Neural progenitor cell (in vitro differentiated cells): Measurements from ENCODE around the gene CPO. TPM values are rescaled to one million over a fixed set of nuclear protein-coding genes. Genes with fewer than 3 reads are reported as not detected.

Experiments used
- DNase-seq: peaks from one replicate; pipeline ENCODE4 v3.0.0-alpha.2; 2016; ENCODE audit warnings: low spot score
- H2AFZ ChIP-seq: fragments of 200-600 bp; sonication (generic); replicated peaks from 2 replicates; pipeline ENCODE4 v1.6.1; 2016; ENCODE audit warnings: antibody characterized with exemption
- H3F3A ChIP-seq: fragments of 200-600 bp; sonication (generic); 2 replicates; pipeline ENCODE4 v1.6.1; 2016; ENCODE audit warnings: antibody characterized with exemption, low read depth
- H3K27ac ChIP-seq: fragments of 200-600 bp; sonication (generic); 2 replicates; pipeline ENCODE4 v1.5.1; 2016; ENCODE audit warnings: mild to moderate bottlenecking
- H3K27me3 ChIP-seq: fragments of 200-600 bp; sonication (generic); 2 replicates; pipeline ENCODE4 v1.6.1; 2016; ENCODE audit warnings: mild to moderate bottlenecking, moderate library complexity
- H3K36me3 ChIP-seq: fragments of 200-600 bp; sonication (generic); 2 replicates; pipeline ENCODE4 v1.5.1; 2016
- H3K4me1 ChIP-seq: fragments of 200-600 bp; sonication (generic); 2 replicates; pipeline ENCODE4 v1.6.1; 2016; ENCODE audit warnings: mixed run types
- H3K4me2 ChIP-seq: fragments of 200-600 bp; sonication (generic); 2 replicates; pipeline ENCODE4 v1.6.1; 2016
- H3K4me3 ChIP-seq: fragments of 200-600 bp; sonication (generic); 2 replicates; pipeline ENCODE4 v1.5.1; 2016
- H3K79me2 ChIP-seq: fragments of 200-600 bp; sonication (generic); 2 replicates; pipeline ENCODE4 v1.6.1; 2016; ENCODE audit warnings: low read depth
- H3K9ac ChIP-seq: fragments of 200-600 bp; sonication (generic); 2 replicates; pipeline ENCODE4 v1.6.1; 2016
- H3K9me3 ChIP-seq: fragments of 200-600 bp; sonication (generic); 2 replicates; pipeline ENCODE4 v1.5.1; 2016; ENCODE audit warnings: low read depth
- H4K20me1 ChIP-seq: fragments of 200-600 bp; sonication (generic); 2 replicates; pipeline ENCODE4 v1.6.1; 2016; ENCODE audit warnings: low read depth
- H3K27ac Mint-ChIP-seq: 3 replicates; pipeline ENCODE4 v1.8.0; 2021; ENCODE audit warnings: mixed read lengths
- H3K27me3 Mint-ChIP-seq: 2 replicates; pipeline ENCODE4 v1.8.0; 2022; ENCODE audit warnings: low read depth, mild to moderate bottlenecking, inconsistent platforms, moderate library complexity, mixed read lengths; ENCODE audit not compliant: insufficient read depth
- H3K36me3 Mint-ChIP-seq: 3 replicates; pipeline ENCODE4 v1.8.0; 2021; ENCODE audit warnings: mixed read lengths
- H3K4me1 Mint-ChIP-seq: 3 replicates; pipeline ENCODE4 v1.8.0; 2021; ENCODE audit warnings: mixed read lengths
- H3K4me3 Mint-ChIP-seq: 3 replicates; pipeline ENCODE4 v1.8.0; 2021; ENCODE audit warnings: mild to moderate bottlenecking, moderate library complexity, mixed read lengths
- H3K9me3 Mint-ChIP-seq: 3 replicates; pipeline ENCODE4 v1.8.0; 2020; ENCODE audit warnings: mixed read lengths
- CTCF ChIP-seq: fragments of 200-600 bp; sonication (generic); IDR thresholded peaks from 2 replicates; pipeline ENCODE4 v1.5.1; 2017; ENCODE audit warnings: antibody characterized with exemption, mild to moderate bottlenecking
- EZH2 ChIP-seq: fragments of 200-600 bp; sonication (generic); IDR thresholded peaks from 2 replicates; pipeline ENCODE4 v1.6.1; 2017; ENCODE audit warnings: antibody characterized with exemption, mild to moderate bottlenecking, moderate library complexity
- EZH2phosphoT487 ChIP-seq: fragments of 200-600 bp; sonication (generic); IDR thresholded peaks from 2 replicates; pipeline ENCODE4 v1.6.1; 2017; ENCODE audit warnings: antibody characterized with exemption
- total RNA-seq: library from RNA; depleted of rRNA; stranded (reverse); fragments of >200 nt; gene quantifications from 2 replicates; pipeline ENCODE4 v1.2.3, GENCODE V29; 2015; ENCODE audit warnings: low replicate concordance

The CPO gene, protein sequence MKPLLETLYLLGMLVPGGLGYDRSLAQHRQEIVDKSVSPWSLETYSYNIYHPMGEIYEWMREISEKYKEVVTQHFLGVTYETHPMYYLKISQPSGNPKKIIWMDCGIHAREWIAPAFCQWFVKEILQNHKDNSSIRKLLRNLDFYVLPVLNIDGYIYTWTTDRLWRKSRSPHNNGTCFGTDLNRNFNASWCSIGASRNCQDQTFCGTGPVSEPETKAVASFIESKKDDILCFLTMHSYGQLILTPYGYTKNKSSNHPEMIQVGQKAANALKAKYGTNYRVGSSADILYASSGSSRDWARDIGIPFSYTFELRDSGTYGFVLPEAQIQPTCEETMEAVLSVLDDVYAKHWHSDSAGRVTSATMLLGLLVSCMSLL
- not detected in 2 replicates for total RNA-seq

DNA sequence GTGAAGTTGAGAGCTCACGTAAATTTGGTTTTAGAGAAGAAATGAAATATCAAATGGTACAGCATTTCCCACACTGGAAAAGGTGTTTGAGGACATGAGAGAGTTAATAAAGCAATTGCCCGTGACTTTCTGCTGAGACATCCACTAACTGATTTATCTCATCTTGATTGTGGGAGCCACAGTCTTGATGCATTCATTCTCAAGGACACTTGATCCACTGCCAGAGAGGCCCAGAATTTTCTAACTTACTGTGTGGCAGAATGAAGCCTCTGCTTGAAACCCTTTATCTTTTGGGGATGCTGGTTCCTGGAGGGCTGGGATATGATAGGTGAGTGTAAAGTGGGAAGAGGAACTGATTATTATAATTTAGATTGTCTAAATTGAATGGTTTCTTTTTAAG, at the start of gene CPO:
Gene CPO, plus strand, starts transcription at position 179 of the 400 bp plus-strand sequence. Its CDS starts 82 bp downstream, at position 261.
- H3K79me2 ChIP-seq, result no peaks in the 10 kb centered on the region
- no peaks in the 10 kb centered on the region for H3K9me3 Mint-ChIP-seq
- DNase-seq, result no peak
- H3K36me3 Mint-ChIP-seq, result no peaks in the 10 kb centered on the region
- H3K4me3 Mint-ChIP-seq, result no peak within 1 kb of the TSS
- H4K20me1 ChIP-seq, result no peaks in the 10 kb centered on the region
- H3K4me1 Mint-ChIP-seq, result peaks cover under 1% of the 10 kb centered on the region
- no peaks in the 10 kb centered on the region for H3K9me3 ChIP-seq
- no peak within 1 kb of the TSS for H3K27ac Mint-ChIP-seq
- H3K27ac ChIP-seq, result no peak within 1 kb of the TSS
- peaks cover 4% of the 10 kb centered on the region for H3F3A ChIP-seq
- H3K4me1 ChIP-seq, result peaks cover 6% of the 10 kb centered on the region
- H3K4me2 ChIP-seq, result no peak within 1 kb of the TSS
- H3K4me3 ChIP-seq, result no peak within 1 kb of the TSS
- H3K36me3 ChIP-seq, result no peaks in the 10 kb centered on the region
- H3K27me3 ChIP-seq, result no peaks in the 10 kb centered on the region
- TF ChIP-seq EZH2phosphoT487 (no peak), EZH2 (no peak)
- H3K27me3 Mint-ChIP-seq, result no peaks in the 10 kb centered on the region
- H3K9ac ChIP-seq, result no peak within 1 kb of the TSS
- H2AFZ ChIP-seq, result no peak within 1 kb of the TSS

- DNase-seq, result no peak
- H3K4me1 Mint-ChIP-seq, result no peaks in the 10 kb centered on the region
- H3K4me2 ChIP-seq, result no peak overlapping the region
- no peaks in the 10 kb centered on the region for H4K20me1 ChIP-seq
- no peak overlapping the region for H3K27ac Mint-ChIP-seq
- no peaks in the 10 kb centered on the region for H3K9me3 ChIP-seq
- H3K9ac ChIP-seq, result no peak overlapping the region
- no peak overlapping the region for H3K4me3 Mint-ChIP-seq
- no peaks in the 10 kb centered on the region for H3F3A ChIP-seq
- TF ChIP-seq CTCF, result no peak
- TF ChIP-seq EZH2phosphoT487, result no peak
- TF ChIP-seq EZH2, result no peak
- no peak overlapping the region for H3K4me3 ChIP-seq
- no peak overlapping the region for H2AFZ ChIP-seq
- H3K27me3 ChIP-seq, result no peaks in the 10 kb centered on the region
- no peaks in the 10 kb centered on the region for H3K36me3 Mint-ChIP-seq
- H3K4me1 ChIP-seq, result no peaks in the 10 kb centered on the region
- no peaks in the 10 kb centered on the region for H3K9me3 Mint-ChIP-seq
- H3K27ac ChIP-seq, result no peak overlapping the region
- H3K27me3 Mint-ChIP-seq, result no peaks in the 10 kb centered on the region
- H3K79me2 ChIP-seq, result no peaks in the 10 kb centered on the region
- no peaks in the 10 kb centered on the region for H3K36me3 ChIP-seq
These were observed 49.1 kb upstream of the CPO start for GRCh38 chr2:206890179-206890578.

DNA sequence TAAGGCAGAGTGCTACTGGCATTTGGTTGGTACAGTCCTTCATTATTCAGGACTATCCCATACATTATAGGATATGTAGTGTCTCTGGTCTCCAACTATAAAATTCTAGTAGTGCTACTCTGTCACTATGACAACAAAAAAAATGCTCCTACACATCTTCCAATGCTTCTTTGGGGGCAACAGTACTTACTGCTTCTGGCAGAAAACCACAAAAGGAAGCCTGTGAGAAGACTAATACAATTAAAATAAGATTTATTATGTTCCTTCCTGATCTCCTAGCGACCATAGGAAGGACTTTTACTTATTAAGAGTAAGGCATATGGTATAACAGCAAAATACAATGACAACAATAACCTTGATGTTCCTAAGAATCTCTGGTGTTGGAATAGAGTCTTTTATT, 48.4 kb upstream of the CPO start:
- no peaks in the 10 kb centered on the region for H3K27me3 ChIP-seq
- peaks cover 2% of the 10 kb centered on the region for H3K9me3 Mint-ChIP-seq
- H3K27ac Mint-ChIP-seq, result no peak overlapping the region
- TF ChIP-seq CTCF (no peak), EZH2 (no peak), EZH2phosphoT487 (no peak)
- no peaks in the 10 kb centered on the region for H4K20me1 ChIP-seq
- H3K36me3 Mint-ChIP-seq, result no peaks in the 10 kb centered on the region
- H3K27ac ChIP-seq, result no peak overlapping the region
- DNase-seq, result no peak
- no peaks in the 10 kb centered on the region for H3K79me2 ChIP-seq
- no peak overlapping the region for H3K4me2 ChIP-seq
- no peaks in the 10 kb centered on the region for H3K9me3 ChIP-seq
- no peaks in the 10 kb centered on the region for H3K27me3 Mint-ChIP-seq
- no peak overlapping the region for H3K4me3 Mint-ChIP-seq
- no peaks in the 10 kb centered on the region for H3K4me1 ChIP-seq
- no peak overlapping the region for H3K9ac ChIP-seq
- no peak overlapping the region for H2AFZ ChIP-seq
- no peaks in the 10 kb centered on the region for H3K4me1 Mint-ChIP-seq
- no peak overlapping the region for H3K4me3 ChIP-seq
- no peaks in the 10 kb centered on the region for H3F3A ChIP-seq
- H3K36me3 ChIP-seq, result no peaks in the 10 kb centered on the region

GRCh38 chr2:206915121-206915520, 24.2 kb upstream of the CPO start:
- Mint-ChIP-seq H3K4me1 (peaks cover 5% of the 10 kb centered on the region), H3K36me3 (no peaks in the 10 kb centered on the region), H3K4me3 (no peak overlapping the region), H3K27me3 (peaks cover 2% of the 10 kb centered on the region), H3K27ac (no peak overlapping the region), H3K9me3 (no peaks in the 10 kb centered on the region)
- H3K27ac ChIP-seq, result no peak overlapping the region
- no peak overlapping the region for H3K9ac ChIP-seq
- no peak overlapping the region for H2AFZ ChIP-seq
- H3K4me1 ChIP-seq, result no peaks in the 10 kb centered on the region
- no peaks in the 10 kb centered on the region for H4K20me1 ChIP-seq
- H3K4me2 ChIP-seq, result no peak overlapping the region
- no peak for DNase-seq
- H3K79me2 ChIP-seq, result no peaks in the 10 kb centered on the region
- H3K36me3 ChIP-seq, result no peaks in the 10 kb centered on the region
- H3K4me3 ChIP-seq, result no peak overlapping the region
- no peaks in the 10 kb centered on the region for H3K9me3 ChIP-seq
- H3F3A ChIP-seq, result no peaks in the 10 kb centered on the region
- no peaks in the 10 kb centered on the region for H3K27me3 ChIP-seq
- TF ChIP-seq EZH2 (no peak), CTCF (no peak), EZH2phosphoT487 (no peak)
